GM12892 (cell line): Measurements from ENCODE around the gene CDH18.

Source experiments
- POLR2A ChIP-seq: IDR thresholded peaks from 2 replicates; pipeline ENCODE4 v1.6.1; 2011; ENCODE audit warnings: low read depth, low read length, control low read depth
- POLR2AphosphoS5 ChIP-seq: IDR thresholded peaks from 2 replicates; pipeline ENCODE4 v1.6.1; 2011; ENCODE audit warnings: low read depth, low read length, control low read depth

GRCh38 chr5:19605846-19606407, 382.1 kb downstream of the CDH18 start:
- TF ChIP-seq POLR2A (no peak), POLR2AphosphoS5 (no peak)
